HepG2 (cell line): ENCODE measurements around the gene TUBA4B. TPM values are rescaled to one million over a fixed set of nuclear protein-coding genes. Genes with fewer than 3 reads are reported as not detected.

Source experiments
- ATAC-seq: fragments of 200-7000 bp; cut with Tn5 transposase; 3 replicates; pipeline ENCODE4 v1.9.1; 2020; ENCODE audit warnings: mild to moderate bottlenecking, moderate library complexity
- BruUV-seq: library from RNA; stranded (reverse); fragments of 400-500 nt; replicated peaks from 2 replicates; lab custom pipeline; 2021; lab: Mats Ljungman, UMichigan
- CTCF ChIA-PET: fragments of 300-600 bp; formaldehyde crosslinking; extraction: SDS; loops from one replicate; lab custom pipeline; 2021; ENCODE audit warnings: low total read pairs, inconsistent platforms, low intra/inter-chr PET ratio; lab: Yijun Ruan, JAX
- POLR2A ChIA-PET: fragments of 350-600 bp; sonication (Branson Sonifier 250); formaldehyde crosslinking; loops from one replicate; lab custom pipeline; 2020; ENCODE audit warnings: antibody characterized with exemption, inconsistent platforms; lab: Yijun Ruan, JAX
- DNase-seq: peaks from one replicate; pipeline ENCODE4 v3.0.0-alpha.2; 2015; ENCODE audit warnings: low spot score
- FAIRE-seq: peaks from 3 replicates; lab custom pipeline; 2011; peaks lifted over from hg19 to GRCh38; lab: Jason Lieb, UNC
- H2AFZ ChIP-seq: one replicate; pipeline ENCODE4 v1.6.1; 2011; ENCODE audit warnings: low read length, inconsistent platforms
- H3K27ac ChIP-seq: fragments of 300-600 bp; 3 replicates; pipeline ENCODE4 v1.8.0; 2011; ENCODE audit warnings: mixed run types, mild to moderate bottlenecking, mixed read lengths, low read length, inconsistent platforms; ENCODE audit not compliant: insufficient read depth; ENCODE audit errors: extremely low read length
- H3K27me3 ChIP-seq, 2 experiments: fragments of 200-600 bp in 1 of 2; 2 replicates in 1 of 2; 3 replicates in 1 of 2; pipeline versions ENCODE4 v1.6.0 to v1.8.0; 2011; ENCODE audit warnings: low read length in 2 of 2, mild to moderate bottlenecking in 2 of 2, moderate library complexity in 2 of 2, inconsistent platforms in 1 of 2; ENCODE audit not compliant: insufficient read depth in 2 of 2, control insufficient read depth in 1 of 2
- H3K36me3 ChIP-seq, 2 experiments: fragments of 200-600 bp in 1 of 2; replicated peaks in 1 of 2; 2 replicates in 1 of 2; 3 replicates in 1 of 2; pipeline versions ENCODE4 v1.5.1 to v1.8.0; 2011; ENCODE audit warnings: low read length in 2 of 2, inconsistent platforms in 1 of 2; ENCODE audit not compliant: insufficient read depth in 2 of 2, control insufficient read depth in 1 of 2
- H3K4me1 ChIP-seq: 2 replicates; pipeline ENCODE4 v1.5.1; 2012; ENCODE audit warnings: low read length, inconsistent platforms; ENCODE audit not compliant: insufficient read depth
- H3K4me2 ChIP-seq: 2 replicates; pipeline ENCODE4 v1.6.0; 2011; ENCODE audit warnings: low read depth, low read length, inconsistent platforms
- H3K4me3 ChIP-seq, 3 experiments: fragments of 200-600 bp in 1 of 3; sonication (generic), shearing (Covaris generic) in 1 of 3; replicated peaks in 1 of 3; 2 replicates each; pipeline ENCODE4 v1.5.1; 2011 to 2016; ENCODE audit warnings: low read length in 3 of 3, inconsistent platforms in 2 of 3, low read depth in 2 of 3, mild to moderate bottlenecking in 2 of 3, control low read depth in 1 of 3, mixed read lengths in 1 of 3; ENCODE audit not compliant: insufficient read depth in 1 of 3
- H3K79me2 ChIP-seq: one replicate; pipeline ENCODE4 v1.6.1; 2011; ENCODE audit warnings: low read length, inconsistent platforms; ENCODE audit not compliant: insufficient read depth
- H3K9ac ChIP-seq: 2 replicates; pipeline ENCODE4 v1.6.0; 2011; ENCODE audit warnings: mild to moderate bottlenecking, low read depth, low read length, inconsistent platforms; ENCODE audit not compliant: insufficient read depth
- H3K9me3 ChIP-seq: 2 replicates; pipeline ENCODE4 v1.5.1; 2012; ENCODE audit warnings: mild to moderate bottlenecking, low read length
- H4K20me1 ChIP-seq: 2 replicates; pipeline ENCODE4 v1.6.0; 2011; ENCODE audit warnings: inconsistent platforms, mild to moderate bottlenecking, low read length, moderate library complexity; ENCODE audit not compliant: insufficient read depth
- NFIB ChIP-seq: sonication (generic); formaldehyde crosslinking; IDR thresholded peaks from 2 replicates; pipeline ENCODE4 v1.9.0; 2021; ENCODE audit warnings: missing genetic modification reagents, mild to moderate bottlenecking, borderline replicate concordance
- ONECUT2 ChIP-seq: sonication (generic); formaldehyde crosslinking; IDR thresholded peaks from 2 replicates; pipeline ENCODE4 v1.4.0; 2020; ENCODE audit warnings: missing genetic modification reagents
- ZNF225 ChIP-seq: sonication (generic); formaldehyde crosslinking; IDR thresholded peaks from 2 replicates; pipeline ENCODE4 v1.4.0; 2020; ENCODE audit warnings: mild to moderate bottlenecking, missing genetic modification reagents
- ZNF280B ChIP-seq: sonication (generic); formaldehyde crosslinking; IDR thresholded peaks from 2 replicates; pipeline ENCODE4 v1.5.0; 2020; ENCODE audit warnings: missing genetic modification reagents, mild to moderate bottlenecking, borderline replicate concordance
- ZNF430 ChIP-seq: sonication (generic); formaldehyde crosslinking; IDR thresholded peaks from 2 replicates; pipeline ENCODE4 v1.9.0; 2021; ENCODE audit warnings: mild to moderate bottlenecking, missing genetic modification reagents
- WGBS: methylation state at CpG from one replicate; pipeline ENCODE4 v1.1.6; 2017; ENCODE audit warnings: low lambda C conversion rate; 5-methylcytosine and 5-hydroxymethylcytosine counted together
- in situ Hi-C: cut with HindIII; loops from 2 replicates; pipeline ENCODE4 v1.10.0; 2017; ENCODE audit warnings: low pct_unique_long_range_greater_than_20kb; ENCODE audit not compliant: extremely low pct_ligation_motif_present
- intact Hi-C: fragments of 100-400 bp; cut with micrococcal nuclease; formaldehyde crosslinking; loops from one replicate; pipeline ENCODE4 v1.10.0; 2022; ENCODE audit not compliant: unreplicated experiment
- polyA plus RNA-seq, 8 experiments: library from polyadenylated mRNA; depleted of rRNA in 3 of 8; stranded (reverse) in 7 of 8; unstranded in 1 of 8; fragments of >200 nt; fragmentation: Illumina TruSeq in 4 of 8; extraction: Trizol in 4 of 8; gene quantifications; 2 replicates each; pipeline versions ENCODE4 v1.2.1 to v1.2.3, GENCODE V29; 2011 to 2016; ENCODE audit warnings: low read depth in 4 of 8, missing spikeins in 1 of 8, mixed read lengths in 1 of 8; ENCODE audit not compliant: insufficient read depth in 1 of 8
- total RNA-seq, 5 experiments: library from RNA; depleted of rRNA; stranded (reverse); fragments of >200 nt; fragmentation: Illumina TruSeq; extraction: Trizol; gene quantifications; 2 replicates each; pipeline ENCODE4 v1.2.3, GENCODE V29; 2016; ENCODE audit warnings: low read depth in 1 of 5

TUBA4B gene
- total and polyA plus RNA-seq, 2 of the 13 experiments (the other 11 are each of a cell fraction or from before 2014, with no cell fraction given): 0.18 to 0.22 TPM

- 0 out of 2 replicates have a peak, but pooled peaks have one; percentile 49 for TF ChIP-seq NFIB (CRISPR knock-in tag)
- TF ChIP-seq ZNF430 (CRISPR knock-in tag): no peak
- TF ChIP-seq ZNF280B (CRISPR knock-in tag): 0 out of 2 replicates have a peak, but pooled peaks have one; percentile 15
- no peak for TF ChIP-seq ZNF225 (CRISPR knock-in tag)
- TF ChIP-seq ONECUT2 (CRISPR knock-in tag): no peak
- DNase-seq (no peak), ATAC-seq (no peak), FAIRE-seq (no peak)
- in situ Hi-C loops: no loop called here
- POLR2A ChIA-PET: interaction anchor here (1.3 to 6.2 kb wide), 6 partner anchors 9 to 59 kb away, joined by 3 to 196 read pairs (median 61); partner anchors contain the start of genes ANKZF1, ATG9A, DNAJB2 and GLB1L
- H2AFZ ChIP-seq: no peak overlapping the region
- no peak overlapping the region for H3K4me2 ChIP-seq
- no peaks in the 10 kb centered on the region for H3K9me3 ChIP-seq
- intact Hi-C loops: loop anchor here (2.0 kb wide), 3 partner anchors 43 to 75 kb away; partner anchors contain the start of genes CNPPD1 and NHEJ1
- no peak overlapping the region for H3K9ac ChIP-seq
- H3K79me2 ChIP-seq: peaks cover 11% of the 10 kb centered on the region
- CTCF ChIA-PET: no interaction called here
- H4K20me1 ChIP-seq: no peaks in the 10 kb centered on the region
- H3K27me3 ChIP-seq: no peaks in the 10 kb centered on the region
- H3K27ac ChIP-seq: no peak overlapping the region
- no peak overlapping the region for H3K4me3 ChIP-seq
- peaks cover 38 to 63% of the 10 kb centered on the region in 2 experiments for H3K36me3 ChIP-seq
- WGBS: 98% methylated on average over 15 of the region's 18 CpGs
- no TSS peak for BruUV-seq
- H3K4me1 ChIP-seq: peaks cover 33% of the 10 kb centered on the region
These were observed 33.1 kb upstream of the TUBA4B start for GRCh38 chr2:219219784-219220532.
